Stimulated activated naive B cell treated with anti-CD40 and anti-IgM and Interleukin-4, amounts not matched to agents 10 μg/mL and 1 μg/mL and 100 μg/mL, for 72 hours (primary cell): ENCODE results near the gene RNF41.
"Not testable (repeated sequence)": the region's sequence is repeated elsewhere in the genome, so short reads cannot be mapped to it uniquely, and the experiment has no call there.

ENCODE experiments used
- ATAC-seq, 2 donors: fragments of 150-1000 bp; cut with Tn5 transposase; replicated peaks; 2 replicates each; pipeline ENCODE4 v1.10.0; 2021; ENCODE audit warnings: moderate library complexity in 1 of 2
- DNase-seq: peaks from one replicate; pipeline ENCODE4 v3.0.0; 2021
- H3K27ac Mint-ChIP-seq: one replicate; pipeline ENCODE4 v1.8.0; 2022; ENCODE audit warnings: mild to moderate bottlenecking, mixed read lengths
- H3K27me3 Mint-ChIP-seq, 2 donors: one replicate each; pipeline ENCODE4 v1.8.0; 2022; ENCODE audit warnings: mixed read lengths in 2 of 2
- H3K36me3 Mint-ChIP-seq, 2 donors: one replicate each; pipeline ENCODE4 v1.8.0; 2022; ENCODE audit warnings: mixed read lengths in 2 of 2, mild to moderate bottlenecking in 1 of 2
- H3K4me1 Mint-ChIP-seq, 2 donors: one replicate each; pipeline ENCODE4 v1.8.0; 2022; ENCODE audit warnings: mixed read lengths in 2 of 2, mild to moderate bottlenecking in 1 of 2
- H3K4me3 Mint-ChIP-seq, 2 donors: one replicate each; pipeline ENCODE4 v1.8.0; 2022; ENCODE audit warnings: mild to moderate bottlenecking in 2 of 2, mixed read lengths in 2 of 2, moderate library complexity in 1 of 2
- H3K9me3 Mint-ChIP-seq, 2 donors: one replicate each; pipeline ENCODE4 v1.8.0; 2022; ENCODE audit warnings: mixed read lengths in 2 of 2, mild to moderate bottlenecking in 1 of 2

Gene RNF41

DNA sequence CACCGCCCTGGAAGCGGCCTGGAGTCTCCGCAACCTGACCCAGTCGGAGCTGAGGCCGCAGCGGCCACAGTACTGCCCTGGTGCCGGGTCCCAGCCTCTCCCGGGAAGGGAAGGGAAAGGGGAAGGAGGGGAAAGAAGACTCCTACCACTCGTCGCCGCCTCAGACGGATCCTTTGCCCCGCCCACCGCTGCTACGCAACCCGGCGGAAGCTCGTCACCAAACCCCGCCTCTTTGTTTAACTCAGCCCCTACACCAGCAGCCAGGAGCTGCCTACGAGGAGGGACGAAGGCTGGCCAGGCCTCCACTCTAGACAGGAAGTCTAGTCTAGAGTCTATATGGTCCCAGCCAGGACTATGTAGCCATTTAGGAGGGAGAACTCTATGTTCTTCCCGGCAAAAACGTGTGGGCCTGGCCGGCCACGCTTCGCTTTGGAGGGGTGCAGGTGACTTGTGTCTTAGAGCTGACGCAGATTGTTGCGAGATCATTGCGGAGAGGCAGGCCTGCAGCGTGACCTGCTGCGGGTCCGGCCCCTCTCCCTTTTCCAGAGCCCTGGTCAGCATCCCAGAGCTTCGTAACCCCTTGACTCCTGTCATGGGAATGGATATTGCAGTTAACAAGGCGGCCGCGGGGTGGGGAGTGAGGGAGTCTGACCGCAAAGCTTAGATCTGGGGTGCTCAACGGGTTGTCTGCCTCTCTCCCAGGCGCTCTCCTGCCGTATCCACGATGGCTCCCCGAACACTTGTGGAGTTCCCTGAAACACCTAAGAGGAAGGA, at the start of gene RNF41:
Gene RNF41, minus strand, starts transcription at position 166 of the 774 bp plus-strand sequence. CDS start 7,875 bp downstream, outside the sequence.
- ATAC-seq (peak; percentile 86), DNase-seq (peak; percentile 91)
- Mint-ChIP-seq H3K27ac (peak within 1 kb of the TSS; percentile 99), H3K36me3 (peaks cover 7 to 20% of the 10 kb centered on the region in 2 donors), H3K9me3 (no peaks in the 10 kb centered on the region), H3K4me3 (peak within 1 kb of the TSS; percentile 92 to 96), H3K4me1 (peaks cover 29 to 43% of the 10 kb centered on the region in 2 donors), H3K27me3 (no peaks in the 10 kb centered on the region)

DNA sequence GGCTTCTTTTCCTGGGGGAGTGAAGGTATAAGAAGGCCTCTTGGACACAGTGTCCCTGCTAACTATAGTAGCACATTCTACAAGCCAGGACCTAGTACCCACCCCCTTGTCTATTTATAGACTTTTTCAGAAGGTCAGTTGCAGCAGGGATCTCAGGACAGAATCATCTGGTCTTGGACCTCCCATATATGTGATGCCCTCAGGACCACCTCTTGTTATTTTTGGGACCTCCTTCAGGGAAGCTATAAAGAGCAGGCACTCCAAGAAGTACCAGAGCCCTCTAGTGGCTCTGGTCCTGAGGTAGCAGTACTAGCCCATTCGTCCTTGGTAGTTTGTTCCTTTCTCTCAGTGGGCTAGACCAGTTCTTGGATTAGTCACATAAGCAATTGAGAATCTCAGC, 49.3 kb upstream of the RNF41 start:
- Mint-ChIP-seq H3K4me3 (no peak overlapping the region), H3K27me3 (no peaks in the 10 kb centered on the region), H3K9me3 (no peaks in the 10 kb centered on the region), H3K4me1 (peaks cover 15 to 21% of the 10 kb centered on the region in 2 donors), H3K27ac (peak overlapping the region; percentile 10), H3K36me3 (peaks cover 22 to 39% of the 10 kb centered on the region in 2 donors)
- DNase-seq (no peak), ATAC-seq (no peak)

DNA sequence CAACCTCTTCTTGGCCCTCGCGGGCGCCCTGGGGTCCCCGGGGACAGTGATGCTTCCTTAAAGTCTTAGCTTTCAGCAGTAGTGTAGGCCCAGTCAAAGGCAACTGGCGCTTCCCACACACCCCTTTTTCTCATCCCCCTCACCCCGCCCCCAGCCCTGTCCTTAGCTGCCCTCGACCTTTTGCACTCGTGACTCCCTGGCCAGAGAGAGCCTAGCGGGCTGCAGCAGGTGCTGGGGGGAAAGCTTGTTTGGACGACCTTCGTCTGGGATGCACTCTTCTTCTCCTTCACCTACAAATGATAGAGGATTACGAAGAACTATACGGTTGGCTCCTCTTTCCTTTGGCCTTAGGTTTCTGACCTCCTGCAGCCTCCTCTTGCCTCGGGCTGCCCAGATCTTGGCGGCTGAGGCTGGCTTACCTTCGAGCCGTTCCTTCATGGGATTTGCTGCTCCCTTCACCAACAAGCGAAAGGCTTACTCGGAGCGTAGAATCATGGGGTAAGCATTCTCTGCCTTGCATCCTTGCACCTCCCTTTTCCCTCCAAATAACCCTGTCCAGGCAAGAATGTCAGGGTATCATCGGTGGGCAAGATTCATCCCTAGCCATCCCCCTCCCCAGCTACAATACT, 45.8 kb upstream of the RNF41 start:
- no peaks in the 10 kb centered on the region for H3K27me3 Mint-ChIP-seq
- H3K9me3 Mint-ChIP-seq, result no peaks in the 10 kb centered on the region
- H3K27ac Mint-ChIP-seq, result peak overlapping the region; percentile 63
- ATAC-seq (peak; percentile 50 to 51), DNase-seq (no peak)
- H3K4me3 Mint-ChIP-seq, result peak overlapping the region; percentile 93 to 96
- H3K36me3 Mint-ChIP-seq, result peaks cover 9 to 20% of the 10 kb centered on the region in 2 donors
- peaks cover 17 to 21% of the 10 kb centered on the region in 2 donors for H3K4me1 Mint-ChIP-seq

DNA sequence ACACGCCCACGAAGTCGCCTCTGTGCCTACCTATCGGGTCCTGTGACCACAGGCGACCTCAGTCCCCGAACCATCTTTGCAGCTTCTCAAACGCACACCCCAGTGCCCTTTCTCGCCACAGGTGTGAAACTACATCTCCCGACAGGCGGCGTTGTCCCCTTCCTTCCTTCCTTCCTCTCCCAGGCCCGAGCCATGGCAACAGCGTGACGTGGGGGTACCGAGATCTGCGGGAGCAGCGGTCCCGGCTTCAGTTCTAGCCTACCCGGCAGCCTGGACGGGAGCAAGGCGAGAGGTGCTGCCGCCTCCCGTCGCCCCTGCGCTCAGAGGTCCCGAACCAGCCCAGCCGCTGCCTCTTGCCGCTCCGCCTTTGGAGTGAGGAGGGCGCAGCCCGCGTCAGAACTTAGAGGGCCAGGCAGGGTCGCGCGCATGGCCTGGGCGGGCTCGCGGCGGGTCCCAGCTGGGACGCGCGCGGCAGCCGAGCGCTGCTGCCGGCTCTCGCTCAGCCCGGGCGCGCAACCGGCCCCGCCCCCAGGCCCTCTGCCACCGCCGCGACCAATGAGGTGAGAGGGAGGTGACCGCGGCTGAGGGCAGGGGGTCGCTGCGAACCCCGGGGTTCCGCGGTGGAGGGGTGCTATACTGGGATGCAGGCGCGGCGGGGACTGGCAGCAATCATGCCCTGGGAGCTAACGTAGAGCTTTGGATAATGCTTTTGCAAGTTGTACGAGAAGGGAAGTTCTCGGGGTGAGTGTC, 45.1 kb upstream of the RNF41 start, which contains the start of gene COQ10A:
Gene COQ10A, plus strand, starts transcription at position 250 of the 750 bp plus-strand sequence. Its CDS starts 177 bp downstream, at position 427.
- H3K4me1 Mint-ChIP-seq, result peaks cover 17 to 21% of the 10 kb centered on the region in 2 donors
- no peaks in the 10 kb centered on the region for H3K9me3 Mint-ChIP-seq
- no peaks in the 10 kb centered on the region for H3K27me3 Mint-ChIP-seq
- DNase-seq (peak; percentile 85), ATAC-seq (peak; percentile 90 to 93)
- H3K36me3 Mint-ChIP-seq, result peaks cover 9 to 16% of the 10 kb centered on the region in 2 donors
- peak within 1 kb of the TSS; percentile 93 to 96 for H3K4me3 Mint-ChIP-seq
- H3K27ac Mint-ChIP-seq, result peak within 1 kb of the TSS; percentile 97

DNA sequence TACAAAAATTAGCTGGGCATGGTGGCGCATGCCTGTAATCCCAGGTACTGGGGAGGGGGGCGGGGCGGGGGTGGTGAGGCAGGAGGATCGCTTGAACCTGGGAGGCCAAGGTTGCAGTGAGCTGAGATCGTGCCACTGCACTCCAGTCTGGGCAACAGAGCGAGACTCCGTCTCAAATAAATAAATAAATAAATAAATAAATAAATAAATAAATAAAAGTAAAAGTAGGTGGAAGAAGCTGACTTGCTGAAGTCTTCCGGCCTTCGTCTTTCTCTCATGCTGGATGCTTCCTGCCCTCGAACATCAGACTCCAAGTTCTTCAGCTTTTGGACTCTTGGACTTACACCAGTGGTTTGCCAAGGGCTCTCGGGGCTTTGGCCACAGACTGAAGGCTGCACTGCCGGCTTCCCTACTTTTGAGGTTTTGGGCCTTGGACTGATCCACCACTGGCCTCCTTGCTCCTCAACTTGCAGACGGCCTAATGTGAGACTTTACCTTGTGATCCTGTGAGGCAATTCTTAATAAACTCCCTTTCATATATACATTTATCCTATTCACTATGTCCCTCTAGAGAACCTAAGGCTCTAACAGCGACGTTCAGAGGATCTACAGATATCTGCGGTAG, 44.5 kb upstream of the RNF41 start:
- DNase-seq, H3K27me3 Mint-ChIP-seq, ATAC-seq, H3K9me3 Mint-ChIP-seq: not testable (repeated sequence)
- peak overlapping the region; percentile 93 to 96 for H3K4me3 Mint-ChIP-seq
- peaks cover 9 to 13% of the 10 kb centered on the region in 2 donors for H3K36me3 Mint-ChIP-seq
- H3K27ac Mint-ChIP-seq, result peak overlapping the region; percentile 97
- peaks cover 17 to 21% of the 10 kb centered on the region in 2 donors for H3K4me1 Mint-ChIP-seq

DNA sequence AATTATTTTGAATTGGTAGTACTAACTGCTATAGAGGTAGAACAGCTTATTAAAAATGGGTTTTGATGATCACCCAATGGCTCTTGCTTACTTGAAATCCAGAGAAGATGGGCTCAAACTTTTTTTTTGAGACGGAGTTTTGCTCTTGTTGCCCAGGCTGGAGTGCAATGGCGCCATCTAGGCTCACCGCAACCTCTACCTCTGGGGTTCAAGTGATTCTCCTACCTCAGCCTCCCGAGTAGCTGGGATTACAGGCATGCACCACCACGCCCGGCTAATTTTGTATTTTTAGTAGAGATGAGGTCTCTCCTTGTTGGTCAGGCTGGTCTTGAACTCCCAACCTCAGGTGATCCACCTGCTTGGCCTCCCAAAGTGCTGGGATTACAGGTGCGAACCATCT, 41.2 kb upstream of the RNF41 start:
- not testable (repeated sequence) for H3K36me3 Mint-ChIP-seq, H3K4me3 Mint-ChIP-seq, ATAC-seq, H3K27ac Mint-ChIP-seq, H3K27me3 Mint-ChIP-seq, H3K9me3 Mint-ChIP-seq, DNase-seq
- peaks cover 17 to 25% of the 10 kb centered on the region in 2 donors for H3K4me1 Mint-ChIP-seq

DNA sequence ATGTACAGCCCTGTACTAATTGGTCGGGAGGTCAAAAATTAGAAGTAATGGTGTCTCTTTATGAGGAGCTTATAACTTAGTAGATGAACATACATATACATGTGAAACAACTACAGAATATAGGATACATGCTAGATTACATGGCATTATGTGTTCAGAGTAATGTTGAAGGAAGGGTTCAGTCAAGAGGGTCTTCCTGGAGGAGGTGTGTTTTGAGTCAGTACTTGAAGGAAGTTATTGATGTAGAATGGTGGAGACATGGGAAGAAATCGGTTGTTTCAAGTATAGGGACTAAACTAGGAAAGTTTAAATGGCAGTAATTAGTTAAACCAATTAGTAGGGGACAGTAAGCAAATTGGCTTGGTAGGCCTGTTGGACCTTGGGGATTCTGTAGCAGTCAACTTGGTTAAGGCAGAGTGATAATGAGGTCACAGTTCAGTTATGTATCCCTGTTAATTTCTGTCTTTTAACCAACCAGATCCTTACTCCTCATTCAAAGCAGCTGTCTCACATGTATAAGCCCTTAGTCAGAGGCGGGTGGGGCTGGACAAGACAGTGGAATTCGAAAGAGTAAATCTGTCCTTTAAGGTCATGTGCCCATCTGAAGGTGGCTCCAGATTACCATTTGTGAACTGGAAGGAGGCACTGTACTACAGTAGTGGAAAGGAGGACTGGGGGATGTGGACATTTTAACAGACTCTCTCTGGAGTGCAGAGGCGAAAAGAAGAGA, 39.9 kb upstream of the RNF41 start:
- no peak for ATAC-seq
- no peaks in the 10 kb centered on the region for H3K27me3 Mint-ChIP-seq

DNA sequence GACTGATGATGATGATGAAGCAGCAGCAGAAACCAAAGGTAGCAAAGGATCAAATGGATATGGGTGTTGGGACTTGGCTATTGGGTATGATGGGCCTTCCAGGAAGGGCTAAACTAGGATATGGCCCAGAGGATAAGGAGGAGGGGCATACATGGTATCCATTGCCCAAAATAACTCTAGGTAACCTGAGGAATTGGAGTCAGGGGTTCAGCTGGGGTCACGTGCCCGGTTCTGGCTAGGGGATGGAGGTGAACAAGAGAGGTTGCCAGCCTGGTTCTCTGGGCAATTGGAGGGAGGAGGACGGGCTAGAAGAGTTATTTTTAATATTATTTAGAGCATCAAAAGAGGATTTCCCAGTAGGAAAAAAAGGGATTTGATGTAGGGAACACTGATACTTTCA, 39.2 kb upstream of the RNF41 start:
- Mint-ChIP-seq H3K9me3 (no peaks in the 10 kb centered on the region), H3K36me3 (peaks cover 3 to 5% of the 10 kb centered on the region in 2 donors), H3K4me1 (peaks cover 13 to 24% of the 10 kb centered on the region in 2 donors), H3K27ac (no peak overlapping the region), H3K4me3 (no peak overlapping the region), H3K27me3 (no peaks in the 10 kb centered on the region)
- ATAC-seq (no peak), DNase-seq (no peak)

More for the DNA sequence above, 39.9 kb upstream of the RNF41 start:
- peaks cover 13 to 22% of the 10 kb centered on the region in 2 donors for H3K4me1 Mint-ChIP-seq
- H3K4me3 Mint-ChIP-seq, result no peak overlapping the region
- no peak for DNase-seq
- no peaks in the 10 kb centered on the region for H3K9me3 Mint-ChIP-seq
- no peak overlapping the region for H3K27ac Mint-ChIP-seq
- H3K36me3 Mint-ChIP-seq, result no peaks in the 10 kb centered on the region

DNA sequence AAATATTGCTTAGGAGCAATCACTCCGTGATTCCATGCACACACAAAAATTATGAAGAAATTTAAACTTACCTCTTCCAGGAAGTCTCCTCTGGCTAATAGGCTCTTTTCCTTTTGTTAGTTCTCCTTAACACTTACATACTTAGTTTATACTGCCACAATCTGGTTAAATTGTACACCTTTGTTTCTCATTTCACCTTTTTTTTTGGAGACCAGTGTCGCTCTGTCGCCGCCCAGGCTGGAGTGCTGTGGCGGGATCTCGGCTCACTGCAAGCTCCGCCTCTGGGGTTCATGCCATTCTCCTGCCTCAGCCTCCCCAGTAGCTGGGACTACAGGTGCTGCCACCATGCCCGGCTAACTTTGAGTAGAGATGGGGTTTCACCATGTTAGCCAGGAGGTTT, 38.7 kb upstream of the RNF41 start:
- Mint-ChIP-seq H3K27me3 (no peaks in the 10 kb centered on the region), H3K9me3 (no peaks in the 10 kb centered on the region), H3K4me3 (no peak overlapping the region), H3K4me1 (peaks cover 12 to 25% of the 10 kb centered on the region in 2 donors), H3K36me3 (peaks cover 3 to 6% of the 10 kb centered on the region in 2 donors), H3K27ac (no peak overlapping the region)
- DNase-seq (no peak), ATAC-seq (no peak)

DNA sequence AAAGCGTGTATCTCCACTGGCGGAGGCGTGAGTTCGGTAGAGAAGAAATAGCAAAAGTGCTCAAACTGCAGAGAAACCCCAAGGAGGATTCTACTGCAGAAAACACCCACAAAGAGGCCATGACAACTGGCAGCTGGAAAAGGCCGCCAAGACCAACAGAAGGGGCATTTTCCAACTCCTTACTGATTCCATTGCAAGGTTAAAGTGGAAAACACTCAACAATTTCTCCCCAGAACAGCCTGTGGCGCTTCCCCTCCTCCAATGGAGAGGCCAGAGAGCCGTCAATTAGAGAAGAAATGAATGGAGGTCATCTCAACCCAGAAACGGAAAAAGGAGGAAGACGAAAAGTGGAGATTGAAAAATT, 37.1 kb upstream of the RNF41 start:
- ATAC-seq, result peak in 1 of 2 donors; percentile 13

DNA sequence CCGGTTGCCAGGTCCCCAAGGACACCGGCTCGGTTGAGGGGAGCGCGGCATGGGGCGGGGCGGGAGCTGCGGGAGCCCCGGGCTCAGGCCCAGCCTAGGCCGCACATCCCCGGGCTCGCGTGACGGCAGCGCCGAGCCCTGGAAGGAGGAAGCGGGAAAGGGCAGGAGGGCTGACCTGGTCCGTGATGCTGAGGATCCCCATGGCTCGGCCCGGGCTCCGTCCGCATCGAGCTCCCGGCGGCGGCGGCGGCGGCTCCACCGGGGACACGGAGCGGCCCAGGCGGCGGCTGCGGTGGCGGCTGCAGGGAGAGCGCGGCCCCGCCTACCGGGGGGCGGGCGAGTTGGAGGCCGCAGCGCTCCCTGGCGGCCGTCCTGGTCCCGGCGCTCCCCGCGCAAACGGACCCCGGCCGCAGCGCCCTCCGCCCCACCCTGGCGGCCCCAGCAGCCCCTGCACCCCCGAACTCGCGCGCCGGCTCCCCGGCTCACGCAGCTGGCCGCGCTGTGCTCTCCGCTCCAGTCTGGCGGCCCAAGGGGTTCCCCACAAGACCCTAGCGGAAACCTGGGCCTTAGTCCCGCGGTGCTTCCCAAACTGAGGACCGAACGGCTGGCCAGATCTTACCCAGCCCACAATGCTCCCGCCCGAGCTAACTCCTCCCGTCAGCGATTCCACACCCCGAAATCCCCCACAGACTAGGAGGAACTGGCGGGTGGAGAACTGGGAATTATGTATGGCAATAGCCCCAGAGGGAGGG, 36.5 kb upstream of the RNF41 start, which contains the start of gene ANKRD52:
Gene ANKRD52, minus strand, starts transcription at position 317 of the 752 bp plus-strand sequence. Its CDS starts 115 bp downstream, at position 202.
- H3K9me3 Mint-ChIP-seq, result no peaks in the 10 kb centered on the region
- H3K27me3 Mint-ChIP-seq, result no peaks in the 10 kb centered on the region
- H3K36me3 Mint-ChIP-seq, result peaks cover 15 to 23% of the 10 kb centered on the region in 2 donors
- peak within 1 kb of the TSS; percentile 94 for H3K27ac Mint-ChIP-seq
- DNase-seq (peak; percentile 73), ATAC-seq (peak; percentile 94 to 96)
- H3K4me3 Mint-ChIP-seq, result peak within 1 kb of the TSS; percentile 94 to 99
- peaks cover 13 to 25% of the 10 kb centered on the region in 2 donors for H3K4me1 Mint-ChIP-seq

More for the DNA sequence above, 37.1 kb upstream of the RNF41 start:
- Mint-ChIP-seq H3K27ac (peak overlapping the region; percentile 94), H3K4me3 (peak overlapping the region; percentile 94 to 99), H3K9me3 (no peaks in the 10 kb centered on the region), H3K36me3 (peaks cover 10 to 17% of the 10 kb centered on the region in 2 donors), H3K4me1 (peaks cover 13 to 25% of the 10 kb centered on the region in 2 donors), H3K27me3 (no peaks in the 10 kb centered on the region)
- no peak for DNase-seq

DNA sequence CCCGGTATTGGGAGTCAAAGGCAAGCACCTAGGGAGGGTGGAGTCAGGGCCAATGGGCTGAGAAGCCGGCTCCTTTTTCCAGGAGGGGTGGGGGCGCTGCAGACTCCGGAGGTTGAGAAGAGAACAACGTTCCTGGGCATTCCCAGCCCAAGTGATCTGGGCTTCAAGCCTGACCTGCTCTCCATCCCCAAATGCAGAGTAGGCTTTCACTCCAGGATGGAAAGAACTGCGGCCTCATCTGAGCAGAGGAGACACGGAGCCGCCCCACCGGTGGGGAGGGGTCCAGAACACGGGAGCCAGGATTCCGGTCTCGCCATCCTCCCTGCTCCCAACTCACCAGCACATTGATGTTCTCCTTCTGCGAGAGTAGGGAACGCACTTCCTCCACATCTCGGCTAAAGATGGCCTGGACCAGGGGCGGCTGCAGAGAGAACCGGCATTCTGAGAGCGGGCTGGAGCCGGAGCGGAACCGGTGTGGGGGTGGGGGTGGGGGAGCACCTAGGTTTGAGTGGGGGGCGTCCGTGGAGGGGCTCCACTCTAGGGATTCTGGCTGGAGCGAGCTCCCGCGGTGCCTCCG, 35.9 kb upstream of the RNF41 start:
- peak overlapping the region; percentile 93 for H3K27ac Mint-ChIP-seq
- peaks cover 13 to 25% of the 10 kb centered on the region in 2 donors for H3K4me1 Mint-ChIP-seq
- H3K4me3 Mint-ChIP-seq, result peak overlapping the region; percentile 88 to 99
- DNase-seq, result no peak
- peak; percentile 29 to 38 for ATAC-seq
- H3K27me3 Mint-ChIP-seq, result no peaks in the 10 kb centered on the region
- peaks cover 15 to 29% of the 10 kb centered on the region in 2 donors for H3K36me3 Mint-ChIP-seq
- no peaks in the 10 kb centered on the region for H3K9me3 Mint-ChIP-seq
